Measurements from ENCODE around the gene TMEM236.

The TMEM236 gene

DNA sequence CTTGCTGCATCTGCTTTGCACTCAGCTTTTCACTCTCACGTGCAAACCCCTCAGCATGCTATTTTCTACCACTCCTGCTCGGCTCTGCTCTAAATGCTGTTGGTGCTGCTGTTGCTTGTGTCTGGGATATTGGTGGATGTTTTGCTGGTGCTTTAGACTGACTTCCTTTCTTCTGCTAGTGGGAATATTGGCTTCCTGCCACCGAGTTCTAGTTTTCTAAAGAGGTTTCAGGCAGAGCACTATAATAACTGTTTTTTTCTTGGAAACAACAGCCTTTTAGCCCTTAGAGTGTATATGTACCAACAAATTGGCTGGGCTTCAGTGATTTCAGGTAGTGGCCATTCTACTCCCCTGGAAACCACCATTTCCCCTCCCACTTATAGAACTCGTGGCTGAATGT, 27.8 kb downstream of the TMEM236 start:
- H3K9ac ChIP-seq (ENCODE audit: low read depth, low read length, poor library complexity, severe bottlenecking) = no peak overlapping the region
- no peak for TF ChIP-seq EZH2phosphoT487 (IDR thresholded peaks at IDR 0.05; ENCODE audit: borderline replicate concordance)
- no peak for TF ChIP-seq CTCF (conservative IDR thresholded peaks at IDR 0.05; ENCODE audit: low read length)
- no peaks in the 10 kb centered on the region for H3K9me2 ChIP-seq (replicated peaks; ENCODE audit: low read depth, low read length)
- no peaks in the 10 kb centered on the region for H3K36me3 ChIP-seq (ENCODE audit: insufficient read depth, low read length)
- H3K9me3 ChIP-seq (ENCODE audit: insufficient read depth, low read depth, low read length) = no peaks in the 10 kb centered on the region
- peaks cover 17% of the 10 kb centered on the region for H3K4me1 ChIP-seq (ENCODE audit: insufficient read depth, low read length, poor library complexity, severe bottlenecking)
- no peak overlapping the region for H2AFZ ChIP-seq (ENCODE audit: low read length)
- H3K4me3 ChIP-seq (ENCODE audit: low read length, poor library complexity, severe bottlenecking) = no peak overlapping the region
- H3K79me2 ChIP-seq (ENCODE audit: insufficient read depth, low read length) = no peaks in the 10 kb centered on the region
- no peaks in the 10 kb centered on the region for H4K20me1 ChIP-seq (ENCODE audit: insufficient read depth, low read length, poor library complexity, severe bottlenecking)
- H3K4me2 ChIP-seq (ENCODE audit: low read depth, low read length, poor library complexity, severe bottlenecking) = no peak overlapping the region
- no peaks in the 10 kb centered on the region for H3K27me3 ChIP-seq (ENCODE audit: insufficient read depth, low read length, poor library complexity, severe bottlenecking)
- H3F3A ChIP-seq (ENCODE audit: low read depth) = no peaks in the 10 kb centered on the region

- no peak for TF ChIP-seq CTCF (conservative IDR thresholded peaks at IDR 0.05; ENCODE audit: low read length)
- no peak for TF ChIP-seq EZH2phosphoT487 (IDR thresholded peaks at IDR 0.05; ENCODE audit: borderline replicate concordance)
- H3K36me3 ChIP-seq (ENCODE audit: insufficient read depth, low read length) = no peaks in the 10 kb centered on the region
- 0 out of 2 replicates have a peak overlapping the region, but pooled peaks have one; percentile 46 for H2AFZ ChIP-seq (ENCODE audit: low read length)
- H3K4me3 ChIP-seq (ENCODE audit: low read length, poor library complexity, severe bottlenecking) = no peak overlapping the region
- H3K9me3 ChIP-seq (ENCODE audit: insufficient read depth, low read depth, low read length) = no peaks in the 10 kb centered on the region
- H3K27me3 ChIP-seq (ENCODE audit: insufficient read depth, low read length, poor library complexity, severe bottlenecking) = no peaks in the 10 kb centered on the region
- no peaks in the 10 kb centered on the region for H4K20me1 ChIP-seq (ENCODE audit: insufficient read depth, low read length, poor library complexity, severe bottlenecking)
- H3K79me2 ChIP-seq (ENCODE audit: insufficient read depth, low read length) = no peaks in the 10 kb centered on the region
- H3F3A ChIP-seq (ENCODE audit: low read depth) = no peaks in the 10 kb centered on the region
- H3K4me2 ChIP-seq (ENCODE audit: low read depth, low read length, poor library complexity, severe bottlenecking) = no peak overlapping the region
- no peak overlapping the region for H3K9ac ChIP-seq (ENCODE audit: low read depth, low read length, poor library complexity, severe bottlenecking)
- H3K4me1 ChIP-seq (ENCODE audit: insufficient read depth, low read length, poor library complexity, severe bottlenecking) = peaks cover 17% of the 10 kb centered on the region
- no peaks in the 10 kb centered on the region for H3K9me2 ChIP-seq (replicated peaks; ENCODE audit: low read depth, low read length)
Observed at GRCh38 chr10:17780727-17781126, 28.7 kb downstream of the TMEM236 start.

- H2AFZ ChIP-seq (ENCODE audit: low read length) = peak overlapping the region; percentile 21; the same call in 1 of the 2 replicates
Observed at GRCh38 chr10:17781856-17782255, 29.9 kb downstream of the TMEM236 start.

More at GRCh38 chr10:17781856-17782255, 29.9 kb downstream of the TMEM236 start:
- Histone ChIP-seq H3K4me2 (ENCODE audit: low read depth, low read length, poor library complexity, severe bottlenecking) (no peak overlapping the region), H3K4me3 (ENCODE audit: low read length, poor library complexity, severe bottlenecking) (no peak overlapping the region), H3K9ac (ENCODE audit: low read depth, low read length, poor library complexity, severe bottlenecking) (no peak overlapping the region), H3F3A (ENCODE audit: low read depth) (no peaks in the 10 kb centered on the region), H3K9me3 (ENCODE audit: insufficient read depth, low read depth, low read length) (no peaks in the 10 kb centered on the region), H3K9me2 (replicated peaks; ENCODE audit: low read depth, low read length) (no peaks in the 10 kb centered on the region), H4K20me1 (ENCODE audit: insufficient read depth, low read length, poor library complexity, severe bottlenecking) (no peaks in the 10 kb centered on the region), H3K4me1 (ENCODE audit: insufficient read depth, low read length, poor library complexity, severe bottlenecking) (peaks cover 17% of the 10 kb centered on the region), H3K27me3 (ENCODE audit: insufficient read depth, low read length, poor library complexity, severe bottlenecking) (no peaks in the 10 kb centered on the region), H3K79me2 (ENCODE audit: insufficient read depth, low read length) (no peaks in the 10 kb centered on the region), H3K36me3 (ENCODE audit: insufficient read depth, low read length) (no peaks in the 10 kb centered on the region)
- TF ChIP-seq CTCF (conservative IDR thresholded peaks at IDR 0.05; ENCODE audit: low read length) (peak; percentile 67), EZH2phosphoT487 (IDR thresholded peaks at IDR 0.05; ENCODE audit: borderline replicate concordance) (no peak)

Measured in Loucy (cell line).